Forelimb muscle (tissue), 1 donor: ENCODE data around the gene RNF227. TPM values are rescaled to one million over a fixed set of nuclear protein-coding genes. Genes with fewer than 3 reads are reported as not detected.
A peak's percentile ranks its signal among the peaks of the same experiment; 100 is the strongest.
"Not testable (repeated sequence)": the region's sequence is repeated elsewhere in the genome, so short reads cannot be mapped to it uniquely, and the experiment has no call there.

ENCODE experiments used
- DNase-seq: peaks from one replicate; pipeline ENCODE4 v3.0.0-alpha.2; 2013; ENCODE audit warnings: low read depth
- polyA plus RNA-seq: library from polyadenylated mRNA; unstranded; fragments of 120-200 nt; gene quantifications from one replicate; pipeline ENCODE4 v1.2.1, GENCODE V29; 2013; ENCODE audit not compliant: insufficient read length

RNF227 gene
- 2.5 TPM for polyA plus RNA-seq

GRCh38 chr17:7915611-7916384 is at the start of gene RNF227:
Gene RNF227 (minus strand): TSS chr17:7916289. CDS start chr17:7916195, 94 bp downstream.
- DNase-seq, result peak; percentile 84

- DNase-seq, result no peak
Measured at GRCh38 chr17:7961421-7961820, 45.3 kb upstream of the RNF227 start.

GRCh38 chr17:7959503-7960253 is 43.6 kb upstream of the RNF227 start:
- DNase-seq, result no peak

- DNase-seq, result peak; percentile 5
Measured at GRCh38 chr17:7956228-7956965, 40.3 kb upstream of the RNF227 start.

- DNase-seq, result no peak
Measured at GRCh38 chr17:7955414-7956227, 39.5 kb upstream of the RNF227 start.

GRCh38 chr17:7953266-7953665 is 37.2 kb upstream of the RNF227 start:
- not testable (repeated sequence) for DNase-seq

GRCh38 chr17:7951143-7951792 is 35.2 kb upstream of the RNF227 start:
- no peak for DNase-seq

GRCh38 chr17:7950578-7950977 is 34.5 kb upstream of the RNF227 start:
- DNase-seq, result no peak

GRCh38 chr17:7947651-7948050 is 31.6 kb upstream of the RNF227 start:
- DNase-seq, result no peak

GRCh38 chr17:7946441-7946840 is 30.4 kb upstream of the RNF227 start:
- no peak for DNase-seq

- no peak for DNase-seq
Measured at GRCh38 chr17:7945651-7946050, 29.6 kb upstream of the RNF227 start.

GRCh38 chr17:7944326-7944725 is 28.2 kb upstream of the RNF227 start:
- no peak for DNase-seq

- DNase-seq, result no peak
Measured at GRCh38 chr17:7943291-7943690, 27.2 kb upstream of the RNF227 start.

GRCh38 chr17:7940743-7941142 is 24.7 kb upstream of the RNF227 start:
- no peak for DNase-seq

- no peak for DNase-seq
Measured at GRCh38 chr17:7940034-7940433, 23.9 kb upstream of the RNF227 start.

- DNase-seq, result no peak
Measured at GRCh38 chr17:7935859-7936258, 19.8 kb upstream of the RNF227 start.

GRCh38 chr17:7932949-7933348 is 16.9 kb upstream of the RNF227 start:
- DNase-seq, result no peak

- DNase-seq, result no peak
Measured at GRCh38 chr17:7932483-7932891, 16.4 kb upstream of the RNF227 start.

GRCh38 chr17:7931709-7932482 is 15.8 kb upstream of the RNF227 start, which contains the start of the genes CNTROB and TRAPPC1:
Gene CNTROB (plus strand): TSS chr17:7932206. CDS start chr17:7933080, 874 bp downstream.
Gene TRAPPC1 (minus strand): TSS chr17:7931946. CDS start chr17:7931829, 117 bp downstream.
- peak; percentile 99 for DNase-seq
